Kidney epithelial cell (primary cell): ENCODE results near the gene LGALS3BP. TPM values are rescaled to one million over a fixed set of nuclear protein-coding genes. Genes with fewer than 3 reads are reported as not detected.
"Not testable (repeated sequence)": the region's sequence is repeated elsewhere in the genome, so short reads cannot be mapped to it uniquely, and the experiment has no call there.

ENCODE experiments used
- DNase-seq: peaks from one replicate; pipeline ENCODE4 v3.0.0-alpha.2; 2010; ENCODE audit warnings: low read depth
- H3K27me3 ChIP-seq: 2 replicates; pipeline ENCODE4 v1.6.0; 2011; ENCODE audit warnings: low read length; ENCODE audit not compliant: control insufficient read depth, insufficient read depth
- H3K36me3 ChIP-seq: 2 replicates; pipeline ENCODE4 v1.5.1; 2011; ENCODE audit warnings: low read length; ENCODE audit not compliant: control insufficient read depth, insufficient read depth
- H3K4me3 ChIP-seq: 2 replicates; pipeline ENCODE4 v1.5.1; 2011; ENCODE audit warnings: low read depth, mild to moderate bottlenecking, control low read depth, low read length
- total RNA-seq: library from RNA; depleted of rRNA; stranded (reverse); fragments of >200 nt; gene quantifications from 2 replicates; pipeline ENCODE4 v1.2.3, GENCODE V29; 2015
- TF ChIP-seq, protein P1 (sequence below): IDR thresholded peaks from 2 replicates; pipeline ENCODE4 v1.5.1; 2011; ENCODE audit warnings: mild to moderate bottlenecking, moderate library complexity, low read length, control low read depth, inconsistent platforms; ENCODE audit not compliant: insufficient read depth, poor library complexity, severe bottlenecking

LGALS3BP gene
- total RNA-seq, 1 donor from 2014 or later = 283 TPM

GRCh38 chr17:78967782-78968362, 11.9 kb downstream of the LGALS3BP start:
- Histone ChIP-seq H3K36me3 (peaks cover 1% of the 10 kb centered on the region), H3K27me3 (no peaks in the 10 kb centered on the region), H3K4me3 (no peak overlapping the region)
- TF ChIP-seq, protein P1, sequence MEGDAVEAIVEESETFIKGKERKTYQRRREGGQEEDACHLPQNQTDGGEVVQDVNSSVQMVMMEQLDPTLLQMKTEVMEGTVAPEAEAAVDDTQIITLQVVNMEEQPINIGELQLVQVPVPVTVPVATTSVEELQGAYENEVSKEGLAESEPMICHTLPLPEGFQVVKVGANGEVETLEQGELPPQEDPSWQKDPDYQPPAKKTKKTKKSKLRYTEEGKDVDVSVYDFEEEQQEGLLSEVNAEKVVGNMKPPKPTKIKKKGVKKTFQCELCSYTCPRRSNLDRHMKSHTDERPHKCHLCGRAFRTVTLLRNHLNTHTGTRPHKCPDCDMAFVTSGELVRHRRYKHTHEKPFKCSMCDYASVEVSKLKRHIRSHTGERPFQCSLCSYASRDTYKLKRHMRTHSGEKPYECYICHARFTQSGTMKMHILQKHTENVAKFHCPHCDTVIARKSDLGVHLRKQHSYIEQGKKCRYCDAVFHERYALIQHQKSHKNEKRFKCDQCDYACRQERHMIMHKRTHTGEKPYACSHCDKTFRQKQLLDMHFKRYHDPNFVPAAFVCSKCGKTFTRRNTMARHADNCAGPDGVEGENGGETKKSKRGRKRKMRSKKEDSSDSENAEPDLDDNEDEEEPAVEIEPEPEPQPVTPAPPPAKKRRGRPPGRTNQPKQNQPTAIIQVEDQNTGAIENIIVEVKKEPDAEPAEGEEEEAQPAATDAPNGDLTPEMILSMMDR = no peak
- no peak for DNase-seq

DNA sequence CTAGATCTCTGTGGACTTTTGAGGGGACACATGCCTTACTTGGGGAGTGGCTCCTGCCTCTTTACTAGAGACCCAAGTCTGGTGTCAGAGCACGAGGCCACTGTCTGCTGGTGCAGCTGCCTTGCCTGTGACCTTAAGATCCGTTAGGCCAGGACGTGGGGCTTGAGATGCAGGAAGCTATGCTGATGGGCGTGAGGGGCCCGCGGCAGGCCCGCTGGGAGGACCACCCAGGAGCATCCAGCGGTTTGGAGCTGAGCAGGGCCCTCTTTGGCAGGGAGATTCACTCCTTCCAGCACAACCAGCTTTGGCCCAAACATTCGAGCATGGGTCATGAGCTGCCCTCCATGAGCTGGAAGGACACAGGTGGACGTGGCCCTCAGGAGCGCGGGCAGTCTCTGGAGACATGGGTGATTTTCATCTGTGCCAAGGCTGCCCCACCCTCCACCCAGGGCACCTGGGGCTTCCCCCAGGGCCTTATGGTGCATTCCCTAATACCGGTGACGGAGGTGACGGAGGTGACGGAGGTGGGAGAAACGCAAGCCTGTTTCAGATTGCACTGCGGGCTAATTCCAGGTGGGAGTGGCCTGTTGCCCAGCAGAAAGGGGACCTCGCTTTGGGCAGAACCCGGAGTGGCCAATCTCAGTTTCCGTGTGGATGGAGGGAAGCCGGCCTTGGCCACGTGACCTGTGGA, 12.7 kb downstream of the LGALS3BP start:
- TF ChIP-seq, protein P1 = no peak
- peaks cover 1% of the 10 kb centered on the region for H3K36me3 ChIP-seq

GRCh38 chr17:78966123-78966813, 13.5 kb downstream of the LGALS3BP start:
- Histone ChIP-seq H3K36me3 (peaks cover 1% of the 10 kb centered on the region), H3K27me3 (no peaks in the 10 kb centered on the region), H3K4me3 (no peak overlapping the region)
- TF ChIP-seq, protein P1 = no peak
- DNase-seq = no peak

More for the DNA sequence above, 12.7 kb downstream of the LGALS3BP start:
- no peaks in the 10 kb centered on the region for H3K27me3 ChIP-seq
- no peak for DNase-seq
- H3K4me3 ChIP-seq = no peak overlapping the region

- H3K36me3 ChIP-seq = peaks cover 1% of the 10 kb centered on the region
Observed at GRCh38 chr17:78965491-78965924, 14.2 kb downstream of the LGALS3BP start.

DNA sequence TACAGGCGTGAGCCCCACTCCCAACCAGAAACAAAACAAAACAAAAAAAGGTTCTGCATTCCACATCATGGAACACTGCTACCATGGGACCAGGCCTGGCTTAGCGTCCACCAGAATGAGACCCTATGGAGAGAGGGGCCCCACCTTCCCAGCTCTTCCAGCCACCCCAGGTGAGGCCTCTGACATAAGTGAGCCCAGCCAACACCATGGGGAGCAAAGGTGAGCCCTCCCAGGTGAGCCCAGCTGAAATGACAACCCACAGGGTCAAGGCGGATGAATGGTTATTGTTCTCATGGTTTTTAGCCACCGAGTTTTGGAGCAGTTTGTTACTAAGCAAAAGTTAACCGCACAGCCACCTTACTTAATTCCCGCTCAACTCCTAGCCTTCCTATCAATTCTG, 16.3 kb downstream of the LGALS3BP start:
- TF ChIP-seq, protein P1 = no peak
- Histone ChIP-seq H3K4me3 (no peak overlapping the region), H3K36me3 (no peaks in the 10 kb centered on the region), H3K27me3 (no peaks in the 10 kb centered on the region)
- no peak for DNase-seq

More at GRCh38 chr17:78965491-78965924, 14.2 kb downstream of the LGALS3BP start:
- TF ChIP-seq, protein P1 = no peak
- no peak for DNase-seq
- Histone ChIP-seq H3K27me3 (no peaks in the 10 kb centered on the region), H3K4me3 (no peak overlapping the region)

DNA sequence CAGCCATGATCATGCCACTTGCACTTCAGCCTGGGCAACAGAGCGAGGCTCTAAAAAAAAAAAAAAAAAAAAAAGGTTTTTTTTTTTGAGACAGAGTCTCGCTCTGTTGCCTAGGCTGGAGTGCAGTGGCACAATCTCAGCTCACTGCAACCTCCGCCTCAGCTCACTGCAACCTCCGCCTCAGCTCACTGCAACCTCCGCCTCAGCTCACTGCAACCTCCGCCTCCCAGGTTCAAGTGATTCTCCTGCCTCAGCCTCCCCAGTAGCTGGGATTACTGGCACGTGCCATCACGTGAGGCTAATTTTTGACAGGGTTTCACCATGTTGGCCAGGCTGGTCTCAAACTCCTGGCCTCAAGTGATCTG, 16.8 kb downstream of the LGALS3BP start:
- H3K4me3 ChIP-seq, H3K36me3 ChIP-seq, H3K27me3 ChIP-seq, DNase-seq: not testable (repeated sequence)
